OCI-LY3 (cell line): ENCODE data around the gene PTPRM.

Source experiments
- EZH2phosphoT487 ChIP-seq: fragments of 200-600 bp; shearing (Covaris generic); IDR thresholded peaks from 2 replicates; pipeline ENCODE4 v1.6.1; 2018; ENCODE audit warnings: antibody characterized with exemption, mixed run types, low read depth
- TF ChIP-seq, protein P1 (sequence below): fragments of 200-600, 300-600 bp; sonication (generic); IDR thresholded peaks from 2 replicates; pipeline ENCODE4 v1.5.1; 2014; ENCODE audit warnings: antibody characterized with exemption, low read length, low read depth

GRCh38 chr18:7562491-7562890 is 4.6 kb upstream of the PTPRM start:
- TF ChIP-seq, protein P1, sequence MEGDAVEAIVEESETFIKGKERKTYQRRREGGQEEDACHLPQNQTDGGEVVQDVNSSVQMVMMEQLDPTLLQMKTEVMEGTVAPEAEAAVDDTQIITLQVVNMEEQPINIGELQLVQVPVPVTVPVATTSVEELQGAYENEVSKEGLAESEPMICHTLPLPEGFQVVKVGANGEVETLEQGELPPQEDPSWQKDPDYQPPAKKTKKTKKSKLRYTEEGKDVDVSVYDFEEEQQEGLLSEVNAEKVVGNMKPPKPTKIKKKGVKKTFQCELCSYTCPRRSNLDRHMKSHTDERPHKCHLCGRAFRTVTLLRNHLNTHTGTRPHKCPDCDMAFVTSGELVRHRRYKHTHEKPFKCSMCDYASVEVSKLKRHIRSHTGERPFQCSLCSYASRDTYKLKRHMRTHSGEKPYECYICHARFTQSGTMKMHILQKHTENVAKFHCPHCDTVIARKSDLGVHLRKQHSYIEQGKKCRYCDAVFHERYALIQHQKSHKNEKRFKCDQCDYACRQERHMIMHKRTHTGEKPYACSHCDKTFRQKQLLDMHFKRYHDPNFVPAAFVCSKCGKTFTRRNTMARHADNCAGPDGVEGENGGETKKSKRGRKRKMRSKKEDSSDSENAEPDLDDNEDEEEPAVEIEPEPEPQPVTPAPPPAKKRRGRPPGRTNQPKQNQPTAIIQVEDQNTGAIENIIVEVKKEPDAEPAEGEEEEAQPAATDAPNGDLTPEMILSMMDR = no peak
- TF ChIP-seq EZH2phosphoT487 = no peak
